NCI-H128 (cell line): ENCODE measurements around the gene AGTR1.
"Not testable (repeated sequence)": the region's sequence is repeated elsewhere in the genome, so short reads cannot be mapped to it uniquely, and the experiment has no call there.

Source experiments
- DNase-seq: peaks from one replicate; lab custom pipeline; 2025; ENCODE audit not compliant: unreplicated experiment; lab: John Stamatoyannopoulos, UW

Gene AGTR1

DNA sequence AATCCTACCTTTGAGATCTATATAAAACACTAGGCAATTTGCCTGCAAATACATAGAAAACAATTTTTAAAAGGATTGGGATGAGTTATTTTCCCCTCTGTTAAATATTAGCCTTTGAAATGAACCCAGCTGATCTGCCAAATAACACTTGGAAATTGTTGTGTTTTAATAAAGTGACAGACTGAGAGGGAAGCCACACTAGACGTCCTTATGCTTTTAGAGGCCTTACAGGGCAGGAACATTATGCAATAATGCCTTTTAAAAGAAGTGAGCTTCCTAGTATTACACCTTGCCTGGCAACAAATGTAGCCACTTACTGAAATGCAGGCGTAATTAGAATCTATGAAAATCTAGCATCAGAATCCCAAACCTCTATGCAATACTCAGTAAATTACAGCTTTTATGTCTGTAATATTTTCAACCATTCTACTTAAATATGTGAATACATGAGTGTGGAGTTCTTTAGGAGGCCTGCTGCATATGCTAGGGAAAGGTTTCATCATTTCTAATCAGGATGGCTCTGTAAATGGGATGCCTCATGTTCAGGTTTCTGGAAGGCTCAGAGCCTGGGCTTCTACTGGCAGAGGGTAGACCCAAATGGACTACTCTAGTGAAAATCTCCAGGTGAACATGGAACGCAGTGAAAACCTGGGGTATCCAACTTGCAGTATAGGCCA lies 20.3 kb downstream of the AGTR1 start:
- DNase-seq = no peak

DNA sequence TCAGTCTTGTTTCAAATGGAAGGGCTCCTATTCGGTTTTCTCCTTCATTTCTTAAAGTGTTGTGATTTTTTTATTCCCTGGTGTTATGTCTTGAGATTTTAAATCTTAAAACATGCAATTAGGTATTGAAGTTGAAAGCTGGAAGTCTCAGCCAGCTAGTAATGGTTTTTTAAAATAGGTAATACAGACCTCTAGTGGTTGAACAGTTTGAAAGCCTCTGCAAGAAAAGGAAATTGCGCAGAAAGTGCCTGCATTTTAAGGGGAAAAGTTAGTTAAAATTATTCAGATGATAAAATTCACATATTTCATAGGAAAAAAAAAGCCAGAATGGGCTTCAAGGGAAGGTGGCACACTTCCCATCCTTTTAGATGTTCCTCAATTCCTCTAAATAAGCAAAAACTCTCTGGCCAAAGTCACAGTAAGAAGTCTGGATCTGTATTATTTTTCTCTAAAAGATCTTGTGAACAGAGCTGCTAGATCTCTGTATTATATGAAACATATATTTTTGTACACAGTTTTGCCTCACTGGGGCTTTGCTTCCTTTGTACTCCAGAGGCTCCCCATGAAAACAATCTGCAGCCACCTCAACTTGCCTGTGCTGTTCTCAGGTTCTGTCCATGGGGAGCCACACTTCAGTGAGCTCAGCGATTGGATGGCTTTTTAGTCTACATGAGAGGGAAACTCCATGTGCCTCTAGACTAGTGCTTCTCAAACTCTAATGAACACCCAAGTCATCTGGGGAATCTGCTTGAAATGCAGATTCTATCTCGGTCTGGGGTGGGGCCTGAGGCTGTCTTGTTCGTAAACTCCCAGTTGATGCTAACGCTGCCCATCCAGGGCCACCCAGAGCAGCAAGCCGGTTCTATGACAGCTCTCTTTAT lies 21.5 kb downstream of the AGTR1 start:
- DNase-seq = no peak

DNA sequence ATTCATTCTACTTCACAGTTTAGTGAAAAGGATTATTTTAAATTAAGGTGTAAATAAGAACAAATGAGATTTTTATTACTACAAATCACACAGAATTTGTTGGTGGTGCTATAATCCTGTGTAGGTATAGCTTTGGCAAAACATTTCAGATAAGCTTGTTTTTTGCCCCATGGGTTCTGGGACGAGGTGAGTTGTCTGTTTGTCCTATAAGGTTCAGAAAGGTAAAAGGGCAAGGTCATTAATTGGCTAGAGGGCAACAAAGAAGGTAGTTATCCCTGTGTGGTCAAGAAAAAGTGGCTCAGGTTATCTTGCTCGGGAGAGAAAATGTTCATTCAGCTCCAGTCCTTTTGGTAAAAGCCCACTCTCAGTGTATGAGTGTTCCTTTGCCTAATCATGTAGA lies 23.2 kb downstream of the AGTR1 start:
- no peak for DNase-seq

DNA sequence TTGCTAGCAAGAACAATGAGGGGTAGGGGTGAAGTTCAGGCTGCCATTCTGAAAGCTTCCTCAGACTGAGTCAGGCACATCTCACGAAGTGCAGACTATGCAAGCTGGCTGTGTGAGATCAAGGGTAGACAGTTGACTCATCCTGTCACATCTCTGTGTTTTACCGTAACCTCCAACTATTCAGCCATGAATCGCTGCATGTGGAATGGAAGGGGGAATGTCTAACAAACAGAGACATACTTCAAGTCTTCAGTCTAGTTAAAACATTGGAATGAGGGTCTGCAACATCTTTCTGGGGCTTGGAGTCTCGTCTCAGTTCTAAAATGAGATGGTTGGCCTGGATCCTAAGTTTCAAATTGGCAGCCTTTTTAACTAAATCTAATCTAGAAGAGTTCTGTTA lies 25.9 kb downstream of the AGTR1 start:
- DNase-seq = no peak

DNA sequence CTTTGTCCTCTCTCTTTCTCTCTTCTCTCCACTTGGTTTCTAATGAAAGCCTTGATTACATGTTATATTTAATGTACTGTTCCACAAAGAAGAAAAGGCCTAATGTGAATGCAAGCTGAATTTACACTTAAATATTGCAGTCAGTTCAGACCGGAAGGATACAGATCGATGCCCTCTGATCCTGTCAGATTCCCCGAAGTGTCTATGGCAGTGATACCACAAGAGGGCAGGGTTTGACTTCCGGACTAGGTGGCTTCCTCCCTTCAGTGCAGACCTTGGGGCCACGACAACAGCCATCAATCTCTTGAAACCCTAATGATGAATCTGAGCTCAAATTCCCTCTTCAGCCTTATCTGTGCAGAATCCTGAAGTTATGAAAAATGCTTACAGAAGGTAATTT lies 29.5 kb downstream of the AGTR1 start:
- DNase-seq = no peak

DNA sequence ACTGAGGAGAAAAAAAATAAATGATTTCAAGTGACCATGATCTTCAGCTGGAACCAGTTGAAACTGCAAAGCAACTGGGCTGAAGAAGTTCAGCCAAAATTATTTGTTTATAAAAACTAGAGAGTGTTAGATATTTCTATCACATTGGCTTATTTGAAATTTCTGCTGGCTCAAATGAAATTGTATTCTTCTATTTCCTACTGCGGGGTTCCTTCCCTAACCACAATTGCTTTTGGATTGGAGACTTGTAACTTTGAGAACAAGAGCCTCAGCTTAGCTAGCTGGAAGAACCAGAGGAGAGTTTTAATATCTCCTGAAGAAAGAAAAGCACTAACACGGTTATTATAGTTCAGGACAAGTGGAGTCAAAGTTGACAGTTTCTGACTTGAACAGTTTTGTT lies 31.1 kb downstream of the AGTR1 start:
- no peak for DNase-seq

DNA sequence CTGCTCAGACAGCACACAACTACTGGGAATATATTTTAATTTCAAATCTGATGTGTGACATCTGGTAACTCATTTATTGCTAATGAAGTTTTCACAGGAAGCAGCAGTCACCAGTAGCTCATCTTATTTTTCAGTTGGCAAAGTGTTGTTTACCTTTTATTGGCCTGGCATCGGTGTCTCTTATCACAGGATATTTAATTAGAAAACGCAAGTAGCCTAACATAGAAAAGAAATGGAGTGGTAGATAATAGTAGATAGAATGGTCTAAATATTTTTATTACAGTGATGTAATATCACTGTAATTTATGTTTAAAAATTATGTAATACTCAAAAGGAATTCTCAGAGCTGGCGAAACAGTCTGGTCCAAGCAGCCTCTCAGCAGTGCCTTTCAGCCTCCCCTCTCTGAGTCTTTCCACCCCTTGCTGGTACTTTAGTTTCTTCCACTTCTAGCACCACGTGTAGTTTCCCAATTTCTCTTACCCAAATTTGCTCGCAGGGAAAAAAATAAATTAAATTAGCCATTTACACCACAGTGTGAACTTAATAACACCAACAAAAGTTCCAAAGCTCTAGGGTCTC lies 31.9 kb downstream of the AGTR1 start:
- DNase-seq = no peak

DNA sequence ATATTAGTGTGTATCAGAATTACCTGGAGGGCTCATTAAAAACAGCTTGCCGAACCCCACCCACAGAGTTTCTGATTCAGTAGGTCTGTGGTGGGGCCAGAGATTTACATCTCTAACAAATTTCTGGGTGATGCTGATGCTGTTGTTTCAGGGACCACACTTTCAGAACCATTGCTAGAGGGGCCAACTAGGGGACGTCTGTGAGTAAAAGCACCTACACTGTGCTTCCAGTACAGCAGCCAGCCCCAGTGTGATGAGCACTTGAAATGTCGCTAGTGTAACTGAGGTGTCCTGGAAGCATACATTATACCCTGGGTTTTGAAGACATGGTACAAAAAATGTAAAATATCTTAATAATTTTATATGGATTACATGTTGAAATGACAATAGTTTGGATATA lies 33.0 kb downstream of the AGTR1 start:
- DNase-seq = no peak

DNA sequence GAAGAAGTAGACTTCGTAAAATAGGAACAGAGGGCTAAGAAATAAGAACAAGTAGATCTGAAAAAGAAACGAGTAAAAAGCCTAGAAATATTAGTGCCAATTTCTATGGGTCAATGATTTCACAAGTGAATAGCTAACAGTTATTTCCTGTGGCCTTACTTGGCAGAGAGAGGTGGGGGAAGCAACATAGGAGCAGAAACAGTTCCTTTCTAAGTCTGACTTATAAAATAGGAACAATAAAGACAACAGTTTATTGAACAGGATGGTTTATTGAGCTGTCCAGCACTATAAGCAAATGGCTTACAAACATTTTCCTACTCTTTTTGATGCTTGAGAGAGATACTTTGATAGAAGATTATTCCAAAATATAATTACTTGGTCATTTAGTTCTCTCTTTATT lies 37.9 kb downstream of the AGTR1 start:
- DNase-seq = no peak

DNA sequence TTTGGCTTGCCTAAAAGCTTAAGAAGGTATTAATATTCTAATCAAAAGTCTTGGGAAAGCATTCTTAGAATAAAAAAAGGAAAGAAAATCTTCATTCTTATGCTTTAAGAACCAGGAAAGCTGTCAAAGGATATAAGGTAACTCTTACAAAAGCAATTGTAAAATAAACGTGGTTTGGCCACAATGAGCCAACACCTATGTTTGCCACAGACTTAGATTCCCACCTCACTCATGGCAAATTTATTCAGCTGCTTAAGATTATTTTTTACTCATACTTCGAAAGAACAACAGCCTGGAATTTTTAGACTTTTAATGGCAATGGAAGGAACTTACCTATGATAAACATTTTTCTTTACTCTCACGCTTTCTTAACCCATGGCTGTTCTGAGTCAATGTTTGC lies 38.4 kb downstream of the AGTR1 start:
- no peak for DNase-seq

DNA sequence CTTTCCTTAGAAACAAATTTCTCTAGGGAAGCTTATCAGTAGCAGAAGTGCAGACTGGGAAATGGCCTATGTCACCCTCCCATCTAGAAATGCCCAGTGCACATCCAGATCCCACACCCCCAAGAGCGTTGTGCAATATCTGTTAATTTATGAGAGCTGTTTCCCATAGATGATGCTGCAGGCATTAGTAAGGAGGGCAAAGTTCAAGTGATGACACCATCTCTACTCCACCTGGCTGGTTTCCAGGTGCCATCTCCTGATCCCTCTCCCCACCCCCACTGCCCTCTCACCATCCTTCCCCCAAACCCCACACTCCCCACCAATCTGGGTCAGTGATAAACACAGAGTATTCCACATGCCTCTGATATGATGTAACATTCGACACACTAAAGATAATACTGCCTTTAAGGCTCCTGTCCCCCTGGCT lies 39.4 kb downstream of the AGTR1 start:
- no peak for DNase-seq

DNA sequence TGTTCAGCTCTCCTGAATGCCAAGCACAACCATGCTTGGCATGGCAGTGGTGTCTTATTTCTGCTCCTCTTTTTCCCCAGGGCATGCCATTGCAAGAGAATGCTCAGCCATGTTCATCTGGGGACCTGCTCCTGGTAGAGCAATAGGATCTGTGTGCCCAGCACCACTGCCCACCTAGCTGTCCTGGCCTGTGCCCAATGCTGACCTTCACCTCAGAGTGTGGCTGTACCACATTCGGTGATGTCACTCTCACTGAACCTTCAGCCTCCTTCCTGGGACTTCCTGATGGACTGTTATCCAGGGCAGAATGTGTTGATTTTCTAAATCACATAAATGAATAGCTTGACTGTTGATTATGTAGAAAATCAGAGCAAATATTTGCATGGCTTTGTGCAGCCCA lies 42.0 kb downstream of the AGTR1 start:
- DNase-seq = no peak

DNA sequence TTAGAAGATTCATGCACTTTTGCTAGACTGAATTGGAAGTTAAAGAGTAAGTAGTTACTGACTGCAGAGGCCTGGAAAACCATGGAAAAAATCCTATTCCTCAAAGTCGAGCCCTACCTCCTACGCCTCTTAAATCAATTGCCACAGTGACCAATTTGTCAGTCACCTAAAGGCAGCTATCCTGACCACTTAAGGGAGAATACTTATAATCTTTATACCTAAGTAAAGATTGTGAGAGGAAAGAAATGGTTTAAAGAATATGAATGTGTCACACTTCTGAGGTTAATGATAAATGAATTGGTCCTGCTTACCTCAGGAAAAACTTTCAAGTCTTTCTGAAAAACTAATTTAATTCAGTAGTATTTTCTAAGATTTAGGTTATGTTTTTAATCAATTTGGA lies 42.6 kb downstream of the AGTR1 start:
- DNase-seq = no peak

DNA sequence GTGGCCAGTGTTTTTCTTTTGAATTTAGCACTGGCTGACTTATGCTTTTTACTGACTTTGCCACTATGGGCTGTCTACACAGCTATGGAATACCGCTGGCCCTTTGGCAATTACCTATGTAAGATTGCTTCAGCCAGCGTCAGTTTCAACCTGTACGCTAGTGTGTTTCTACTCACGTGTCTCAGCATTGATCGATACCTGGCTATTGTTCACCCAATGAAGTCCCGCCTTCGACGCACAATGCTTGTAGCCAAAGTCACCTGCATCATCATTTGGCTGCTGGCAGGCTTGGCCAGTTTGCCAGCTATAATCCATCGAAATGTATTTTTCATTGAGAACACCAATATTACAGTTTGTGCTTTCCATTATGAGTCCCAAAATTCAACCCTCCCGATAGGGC lies 43.5 kb downstream of the AGTR1 start:
- DNase-seq = no peak

DNA sequence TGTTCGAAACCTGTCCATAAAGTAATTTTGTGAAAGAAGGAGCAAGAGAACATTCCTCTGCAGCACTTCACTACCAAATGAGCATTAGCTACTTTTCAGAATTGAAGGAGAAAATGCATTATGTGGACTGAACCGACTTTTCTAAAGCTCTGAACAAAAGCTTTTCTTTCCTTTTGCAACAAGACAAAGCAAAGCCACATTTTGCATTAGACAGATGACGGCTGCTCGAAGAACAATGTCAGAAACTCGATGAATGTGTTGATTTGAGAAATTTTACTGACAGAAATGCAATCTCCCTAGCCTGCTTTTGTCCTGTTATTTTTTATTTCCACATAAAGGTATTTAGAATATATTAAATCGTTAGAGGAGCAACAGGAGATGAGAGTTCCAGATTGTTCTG lies 44.4 kb downstream of the AGTR1 start:
- DNase-seq = no peak

DNA sequence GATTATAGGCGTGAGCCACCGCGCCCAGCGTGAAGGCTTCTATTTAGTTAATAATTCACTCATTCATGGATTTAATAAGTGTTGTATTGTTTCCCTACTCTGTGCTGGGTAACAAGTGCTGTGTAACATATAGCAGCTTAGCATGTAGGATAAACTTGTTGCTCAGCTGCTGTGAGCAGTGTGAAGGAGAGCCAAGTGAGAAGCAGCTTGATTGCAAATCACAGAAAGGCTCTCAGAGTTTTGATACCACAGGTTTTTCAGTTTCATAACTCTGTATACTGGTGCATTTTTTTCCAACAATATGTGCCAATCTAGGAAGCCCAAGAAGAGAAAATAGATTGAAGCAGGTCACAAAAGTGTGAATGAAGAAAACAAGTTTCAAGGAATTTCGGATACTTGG lies 48.4 kb downstream of the AGTR1 start:
- no peak for DNase-seq

DNA sequence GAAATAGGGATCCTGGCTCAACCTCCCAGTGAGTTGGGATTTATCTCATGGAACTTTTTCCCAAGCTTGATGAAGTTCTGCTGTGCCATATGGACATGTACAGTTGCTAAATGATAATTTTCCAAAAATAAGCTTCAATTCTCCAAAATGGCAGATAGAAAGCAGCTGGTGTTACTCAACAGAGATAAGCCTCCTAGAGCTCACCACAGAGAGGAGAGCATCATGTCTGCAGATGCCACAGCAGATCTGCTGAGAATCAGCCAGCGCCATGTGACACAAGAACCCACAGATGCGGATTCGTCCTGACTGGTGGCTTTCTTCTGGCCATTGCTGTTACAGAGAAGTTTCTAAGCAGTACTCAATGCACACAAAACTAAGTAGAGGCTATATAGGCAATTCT lies 50.6 kb downstream of the AGTR1 start:
- no peak for DNase-seq

DNA sequence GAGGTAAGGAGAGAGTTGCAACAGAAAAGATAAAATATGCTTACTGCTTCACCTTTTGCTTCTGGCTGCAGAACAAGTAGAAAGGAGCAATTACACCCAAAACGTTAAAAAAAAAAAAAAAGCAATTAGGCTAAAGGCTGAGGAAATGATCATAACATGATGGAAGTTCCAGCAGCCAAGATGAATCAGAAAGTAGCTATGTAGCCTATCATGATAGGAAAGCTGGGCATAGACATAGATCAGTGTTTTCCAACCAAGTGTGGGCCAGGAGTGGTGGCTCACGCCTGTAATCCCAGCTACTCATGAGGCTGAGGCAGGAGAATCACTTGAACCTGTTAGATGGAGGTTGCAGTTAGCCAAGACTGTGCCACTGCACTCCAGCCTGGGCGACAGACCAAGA lies 52.6 kb downstream of the AGTR1 start:
- DNase-seq = no peak

DNA sequence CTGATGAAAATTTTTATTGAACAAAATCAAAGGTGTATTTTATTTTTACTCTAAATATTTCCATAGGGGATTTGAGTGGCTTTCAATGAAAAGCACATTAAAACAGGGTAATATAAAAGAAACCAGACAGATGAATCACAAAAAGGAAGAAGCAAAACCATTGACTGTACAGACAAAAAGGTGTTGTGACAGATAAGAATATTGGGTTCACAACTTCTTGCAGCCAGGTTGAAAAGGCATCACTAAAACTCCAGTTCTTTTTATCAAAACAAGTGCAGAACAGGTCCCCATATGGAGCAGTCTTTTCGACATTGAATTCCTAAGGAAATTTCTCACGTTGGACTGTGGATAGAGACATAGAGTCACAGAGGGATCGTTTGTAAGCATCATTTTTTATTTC lies 53.8 kb downstream of the AGTR1 start:
- no peak for DNase-seq

DNA sequence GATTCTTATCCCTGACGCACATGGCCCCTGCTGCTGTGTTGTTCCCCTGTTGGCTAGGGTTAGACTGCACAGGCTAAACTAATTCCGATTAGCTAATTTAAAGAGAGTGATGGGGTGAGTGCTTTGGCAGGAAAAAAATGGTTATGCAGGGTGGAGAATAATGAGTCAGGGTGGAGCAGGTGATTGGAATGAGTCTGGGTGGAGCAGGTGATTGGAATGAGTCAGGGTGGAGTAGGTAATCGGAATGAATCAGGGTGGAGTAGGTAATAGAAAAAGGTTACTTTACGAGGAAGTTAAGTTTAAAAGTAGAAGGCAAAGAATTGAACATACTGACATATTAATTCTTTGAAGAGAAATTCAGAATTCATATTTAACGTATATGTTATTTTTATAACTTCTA lies 55.7 kb downstream of the AGTR1 start:
- not testable (repeated sequence) for DNase-seq

DNA sequence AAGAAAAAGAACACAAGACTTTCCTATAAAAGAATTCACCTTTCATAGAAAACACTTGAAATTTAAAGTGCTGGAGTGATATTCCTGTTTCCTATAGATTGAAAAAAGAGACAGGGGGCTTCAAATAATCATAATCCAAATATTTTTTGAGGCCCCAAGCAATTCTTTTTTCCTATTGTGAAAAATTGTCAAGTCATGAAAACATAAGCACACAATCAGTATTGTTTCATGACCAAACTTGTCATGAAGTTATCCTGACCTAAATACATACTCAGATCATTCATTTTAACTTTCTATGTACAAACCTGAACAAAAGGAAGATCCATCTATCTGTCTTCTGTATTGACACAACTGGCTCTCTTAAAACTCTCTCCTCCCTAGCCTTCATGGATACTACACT lies 57.9 kb downstream of the AGTR1 start:
- no peak for DNase-seq

DNA sequence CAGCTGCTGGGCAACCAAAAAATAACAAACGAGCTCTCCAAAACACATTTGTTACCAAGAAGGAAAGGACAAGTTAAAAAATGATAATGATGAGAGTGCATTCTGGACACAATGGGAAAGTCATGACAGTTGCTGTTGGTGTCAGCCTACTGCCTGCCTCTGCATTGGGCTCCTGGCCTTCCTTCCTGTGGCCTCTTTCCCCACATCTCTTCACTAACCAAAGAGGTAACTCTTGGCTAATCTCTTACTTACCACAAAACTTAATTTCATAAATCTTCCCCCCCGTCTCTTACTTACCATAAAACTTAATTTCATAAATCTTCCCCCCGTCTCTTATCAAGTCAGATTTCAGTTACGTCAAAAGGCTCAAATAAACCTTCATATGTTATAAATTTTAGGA lies 58.6 kb downstream of the AGTR1 start:
- DNase-seq = no peak
